Stimulated activated CD4-positive, alpha-beta T cell treated with anti-CD3 and anti-CD28 coated beads, TNF-alpha, amount 100 ng/mL, for 48 hours (primary cell): ENCODE measurements around the gene XAGE1A.
"Not testable (repeated sequence)": the region's sequence is repeated elsewhere in the genome, so short reads cannot be mapped to it uniquely, and the experiment has no call there.

Experiments used
- DNase-seq, 3 donors: peaks; one replicate each; pipeline ENCODE4 v3.0.0-alpha.2; 2020; ENCODE audit warnings: low read depth in 3 of 3

XAGE1A gene

DNA sequence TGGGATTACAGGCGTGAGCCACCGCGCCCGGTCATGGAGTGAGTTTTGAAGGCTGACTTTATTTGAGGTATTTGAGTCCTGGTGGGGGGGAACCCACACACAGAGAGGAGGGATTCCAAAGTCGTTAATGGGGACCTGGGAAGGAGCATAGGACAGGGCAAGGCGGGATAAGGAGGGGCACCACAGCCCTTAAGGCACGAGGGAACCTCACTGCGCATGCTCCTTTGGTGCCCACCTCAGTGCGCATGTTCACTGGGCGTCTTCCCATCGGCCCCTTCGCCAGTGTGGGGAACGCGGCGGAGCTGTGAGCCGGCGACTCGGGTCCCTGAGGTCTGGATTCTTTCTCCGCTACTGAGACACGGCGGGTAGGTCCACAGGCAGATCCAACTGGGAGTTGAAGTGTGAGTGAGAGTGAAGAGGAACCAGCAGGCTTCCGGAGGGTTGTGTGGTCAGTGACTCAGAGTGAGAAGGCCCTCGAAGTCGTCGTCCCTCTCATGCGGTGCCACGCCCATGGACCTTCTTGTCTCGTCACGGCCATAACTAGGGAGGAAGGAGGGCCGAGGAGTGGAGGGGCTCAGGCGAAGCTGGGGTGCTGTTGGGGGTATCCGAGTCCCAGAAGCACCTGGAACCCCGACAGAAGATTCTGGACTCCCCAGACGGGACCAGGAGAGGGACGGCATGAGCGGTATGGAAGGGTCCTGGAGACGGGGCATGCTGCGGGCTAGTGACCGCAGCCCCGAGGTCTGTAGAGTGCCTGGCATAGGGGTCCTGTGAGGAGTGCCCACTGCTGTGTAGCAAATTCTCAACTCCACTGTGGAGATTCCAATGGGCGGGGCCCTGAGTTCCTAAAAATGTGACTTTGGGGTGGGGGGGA is at the start of gene XAGE1A:
XAGE1A (plus strand) TSS at position 264 of the 874 bp plus-strand sequence. CDS start 1,554 bp downstream, outside the sequence.
- DNase-seq, result not testable (repeated sequence)

GRCh38 chrX:52452031-52452430 is 43.6 kb upstream of the XAGE1A start:
- DNase-seq, result not testable (repeated sequence)

GRCh38 chrX:52471301-52471700 is 24.3 kb upstream of the XAGE1A start:
- not testable (repeated sequence) for DNase-seq

- not testable (repeated sequence) for DNase-seq
These were observed 788 bp downstream of the XAGE1A start for GRCh38 chrX:52496419-52496772.

GRCh38 chrX:52501362-52501761 is 5.8 kb downstream of the XAGE1A start:
- not testable (repeated sequence) for DNase-seq

GRCh38 chrX:52504551-52504950 is 8.9 kb downstream of the XAGE1A start:
- DNase-seq, result no peak

DNA sequence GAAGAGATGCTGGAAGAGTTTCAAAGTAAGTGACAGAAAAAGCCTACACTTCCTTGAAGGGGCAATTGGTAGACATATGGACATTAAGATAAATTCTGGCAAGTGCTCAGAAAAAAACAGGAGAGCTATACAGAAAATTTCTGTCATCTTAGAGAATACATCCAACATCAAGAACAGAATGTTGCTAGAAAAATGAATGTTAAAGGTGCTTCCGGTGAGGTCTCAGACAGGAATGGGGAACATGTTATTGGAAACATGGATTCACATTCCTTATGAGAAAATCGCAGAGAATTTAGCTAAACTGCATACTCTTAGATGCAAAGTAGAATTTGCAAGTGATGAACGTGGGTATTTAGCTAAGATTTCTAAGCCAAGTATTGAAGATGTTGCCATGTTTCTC is 11.7 kb downstream of the XAGE1A start:
- no peak for DNase-seq

GRCh38 chrX:52509916-52510315 is 14.3 kb downstream of the XAGE1A start:
- no peak for DNase-seq

DNA sequence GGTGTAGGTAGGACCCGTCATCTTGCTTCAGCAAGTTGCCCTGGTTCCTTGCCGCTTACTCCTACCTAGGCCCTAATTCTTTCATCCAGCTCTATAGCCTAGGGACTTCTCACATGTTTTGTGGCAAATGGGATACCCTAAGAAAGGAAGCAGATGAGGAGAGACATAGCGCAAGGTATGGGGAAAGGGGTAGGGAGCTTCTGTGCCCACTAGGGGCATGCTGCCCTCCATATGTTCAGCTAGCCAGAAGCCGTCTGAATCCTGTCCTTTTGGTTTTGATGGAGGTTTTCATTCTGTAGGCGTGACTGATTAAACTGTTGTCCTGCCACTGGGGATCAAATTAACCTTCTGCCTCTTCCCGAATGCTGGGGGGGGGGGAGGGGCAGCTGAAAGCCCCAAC is 15.5 kb downstream of the XAGE1A start:
- not testable (repeated sequence) for DNase-seq

DNA sequence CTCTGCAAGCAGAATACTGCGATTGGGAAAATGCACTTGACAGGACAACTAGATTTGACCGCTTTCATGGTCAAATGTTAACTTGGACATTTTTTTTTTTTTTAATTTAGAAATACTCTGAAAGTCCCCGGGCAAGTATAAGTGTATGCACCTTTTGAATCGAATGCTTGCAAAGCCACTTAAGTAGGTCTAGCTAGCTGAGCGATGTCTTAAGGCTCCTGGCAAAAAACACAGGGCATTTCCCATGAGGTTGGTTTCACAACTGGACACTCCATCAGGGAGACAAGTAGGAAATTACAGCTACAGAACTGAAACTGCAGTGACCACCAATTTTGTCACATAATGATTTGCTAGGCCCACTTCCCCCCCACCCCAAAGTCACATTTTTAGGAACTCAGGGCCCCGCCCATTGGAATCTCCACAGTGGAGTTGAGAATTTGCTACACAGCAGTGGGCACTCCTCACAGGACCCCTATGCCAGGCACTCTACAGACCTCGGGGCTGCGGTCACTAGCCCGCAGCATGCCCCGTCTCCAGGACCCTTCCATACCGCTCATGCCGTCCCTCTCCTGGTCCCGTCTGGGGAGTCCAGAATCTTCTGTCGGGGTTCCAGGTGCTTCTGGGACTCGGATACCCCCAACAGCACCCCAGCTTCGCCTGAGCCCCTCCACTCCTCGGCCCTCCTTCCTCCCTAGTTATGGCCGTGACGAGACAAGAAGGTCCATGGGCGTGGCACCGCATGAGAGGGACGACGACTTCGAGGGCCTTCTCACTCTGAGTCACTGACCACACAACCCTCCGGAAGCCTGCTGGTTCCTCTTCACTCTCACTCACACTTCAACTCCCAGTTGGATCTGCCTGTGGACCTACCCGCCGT is 20.7 kb downstream of the XAGE1A start:
- not testable (repeated sequence) for DNase-seq

DNA sequence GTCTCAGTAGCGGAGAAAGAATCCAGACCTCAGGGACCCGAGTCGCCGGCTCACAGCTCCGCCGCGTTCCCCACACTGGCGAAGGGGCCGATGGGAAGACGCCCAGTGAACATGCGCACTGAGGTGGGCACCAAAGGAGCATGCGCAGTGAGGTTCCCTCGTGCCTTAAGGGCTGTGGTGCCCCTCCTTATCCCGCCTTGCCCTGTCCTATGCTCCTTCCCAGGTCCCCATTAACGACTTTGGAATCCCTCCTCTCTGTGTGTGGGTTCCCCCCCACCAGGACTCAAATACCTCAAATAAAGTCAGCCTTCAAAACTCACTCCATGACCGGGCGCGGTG is 21.3 kb downstream of the XAGE1A start, which contains the start of gene XAGE1B:
XAGE1B (minus strand) TSS at position 77 of the 339 bp plus-strand sequence. CDS start 1,536 bp downstream, outside the sequence.
- not testable (repeated sequence) for DNase-seq

DNA sequence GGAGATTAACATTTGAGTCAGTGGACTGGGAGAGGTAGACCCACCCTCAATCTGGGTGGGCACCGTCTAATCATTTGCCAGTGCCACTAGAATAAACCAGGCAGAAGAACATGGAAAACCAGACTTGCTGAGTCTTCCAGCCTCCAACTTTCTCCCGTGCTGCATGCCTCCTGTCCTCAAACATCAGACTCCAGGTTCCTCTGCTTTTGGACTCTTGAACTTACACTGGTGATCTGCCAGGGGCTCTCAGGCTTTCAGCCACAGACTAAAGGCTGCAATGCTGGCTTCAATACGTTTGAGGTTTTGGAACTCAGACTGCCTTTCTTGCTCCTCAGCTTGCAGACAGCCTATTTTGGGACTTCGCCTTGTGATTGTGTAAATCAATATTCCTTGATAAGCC is 45.4 kb downstream of the XAGE1A start:
- DNase-seq, result not testable (repeated sequence)

GRCh38 chrX:52542311-52542710 is 46.7 kb downstream of the XAGE1A start:
- DNase-seq, result no peak

DNA sequence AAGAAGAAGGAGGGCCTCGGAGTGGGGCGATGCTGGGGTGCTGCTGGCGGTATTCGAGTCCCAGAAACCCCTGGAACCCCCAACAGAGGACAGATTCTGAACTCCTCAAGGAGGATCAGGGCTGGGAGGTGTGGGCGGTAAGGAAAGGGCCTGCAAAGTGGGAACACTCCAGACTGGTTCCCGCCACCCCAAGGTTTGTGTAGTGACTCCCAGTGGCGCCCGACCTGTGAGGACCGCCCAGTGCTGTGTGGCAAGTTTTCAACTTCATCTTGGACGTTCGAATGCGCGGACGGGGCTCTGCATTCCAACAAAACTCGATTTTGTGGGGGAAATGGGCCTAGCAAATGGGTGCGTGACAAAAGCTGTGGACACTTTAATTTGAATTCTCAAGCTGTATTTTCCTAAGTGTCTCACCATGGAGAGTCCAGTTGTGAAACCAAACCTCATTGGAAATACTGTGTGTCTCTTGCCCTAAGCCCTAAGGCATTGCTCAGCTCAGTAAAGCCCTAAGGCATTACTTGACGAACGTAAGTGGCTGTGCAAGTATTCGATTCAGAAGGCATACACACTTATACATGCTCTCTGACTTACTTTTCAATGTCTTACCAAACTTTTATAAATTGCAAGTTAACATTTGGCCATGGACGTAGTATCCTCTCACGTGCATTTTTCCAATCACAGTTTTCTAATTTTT is 48.7 kb downstream of the XAGE1A start:
- no peak for DNase-seq

- DNase-seq, result not testable (repeated sequence)
These were observed 53.2 kb downstream of the XAGE1A start for GRCh38 chrX:52548769-52549168.
